GM19025 (cell line): Measurements from ENCODE around the gene LRRFIP1.
"Not testable (repeated sequence)": the region's sequence is repeated elsewhere in the genome, so short reads cannot be mapped to it uniquely, and the experiment has no call there.

Source experiments
- ATAC-seq: cut with Tn5 transposase; IDR thresholded peaks from one replicate; pipeline ENCODE4 v1.9.1; 2021; ENCODE audit warnings: mild to moderate bottlenecking, low read depth, moderate library complexity; ENCODE audit not compliant: unreplicated experiment

LRRFIP1 gene

DNA sequence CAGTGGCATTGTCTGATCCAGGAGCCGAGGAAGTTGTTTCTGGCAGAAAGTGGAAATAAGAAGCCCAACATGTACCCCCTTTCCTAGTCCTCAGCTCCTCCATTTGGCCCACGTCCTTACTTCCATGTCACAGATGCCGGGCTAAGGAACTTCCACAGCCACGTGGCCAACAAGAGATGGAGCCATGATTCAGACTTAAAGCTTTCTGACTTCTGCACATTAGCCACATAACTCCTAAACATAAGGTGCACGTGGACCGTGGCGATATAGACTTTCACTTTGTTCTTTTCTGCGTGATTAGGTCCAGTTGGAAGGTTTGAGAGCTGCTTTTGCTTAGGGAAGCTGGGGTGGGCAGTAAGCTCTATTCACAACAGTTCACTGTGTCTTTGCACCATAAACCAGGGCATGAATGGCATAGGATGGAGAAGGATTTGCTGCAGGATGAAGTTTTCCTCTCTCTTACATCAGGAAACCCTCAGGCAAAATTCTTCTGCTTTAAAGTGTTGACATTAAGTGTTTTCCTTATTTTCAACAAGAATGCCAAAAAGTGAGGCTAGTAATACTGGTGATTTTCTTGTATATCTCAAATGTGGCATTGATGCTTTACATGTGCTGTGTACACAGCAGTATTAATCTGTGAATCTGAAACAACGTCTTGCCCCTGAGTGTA is 109.9 kb downstream of the LRRFIP1 start:
- ATAC-seq, result no peak

DNA sequence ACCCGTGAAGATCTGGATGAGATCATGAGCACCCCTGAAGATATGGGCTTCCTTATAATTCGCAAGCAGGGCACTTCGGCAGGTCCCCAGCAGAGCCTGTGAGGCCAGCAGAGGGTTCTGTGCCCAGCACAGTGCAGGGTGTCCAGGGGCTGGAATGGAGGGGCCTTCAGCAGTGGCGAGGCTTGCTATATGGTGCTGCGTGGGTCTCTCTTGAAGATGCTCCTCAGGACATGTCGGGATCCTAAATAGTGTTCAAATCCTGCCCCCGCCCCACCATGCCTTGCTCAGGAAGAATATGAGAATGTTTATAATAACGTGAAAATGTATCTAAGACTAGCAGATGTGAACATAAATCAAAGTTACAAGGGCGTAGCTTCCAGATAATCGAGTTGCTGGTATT is 110.9 kb downstream of the LRRFIP1 start:
- ATAC-seq, result no peak

DNA sequence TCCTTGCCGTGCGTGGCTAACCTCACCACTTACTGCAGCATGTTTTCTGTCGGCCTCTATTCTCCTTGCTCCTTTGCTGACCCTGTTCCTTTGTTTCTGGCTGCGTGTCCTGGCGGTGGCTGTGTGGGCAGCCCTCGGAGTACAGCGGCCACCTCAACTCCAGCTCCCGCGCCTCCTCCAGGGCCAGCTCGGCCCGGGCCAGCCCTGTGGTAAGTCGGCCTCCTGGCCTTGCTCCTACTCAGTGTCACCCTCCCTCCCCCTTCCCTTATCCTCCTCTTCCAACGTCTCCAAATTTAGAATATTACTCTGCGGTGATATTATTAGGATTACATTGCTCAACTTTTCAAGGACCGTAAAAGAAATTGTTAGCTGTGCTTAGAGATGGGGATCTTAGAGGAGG is 111.7 kb downstream of the LRRFIP1 start:
- no peak for ATAC-seq

DNA sequence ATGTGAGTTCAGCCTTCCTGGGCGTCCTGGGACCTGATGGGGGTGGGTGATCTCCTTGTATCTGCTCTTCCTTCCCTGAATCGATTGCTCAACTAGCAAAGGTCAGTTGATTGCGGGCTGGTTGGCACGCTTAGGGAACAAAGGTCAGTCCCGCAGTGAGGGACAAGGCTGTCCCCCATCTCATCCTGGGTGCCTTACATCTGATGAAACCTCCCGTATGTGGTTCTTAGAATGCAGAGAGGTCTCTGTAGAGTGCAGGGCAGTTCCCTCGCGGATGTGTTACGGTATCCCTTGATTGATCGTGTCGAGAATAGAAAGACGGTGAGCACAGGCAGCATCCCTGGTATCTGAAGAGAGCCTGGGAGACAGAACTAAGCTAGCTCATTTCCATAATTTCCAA is 114.8 kb downstream of the LRRFIP1 start:
- ATAC-seq, result no peak

DNA sequence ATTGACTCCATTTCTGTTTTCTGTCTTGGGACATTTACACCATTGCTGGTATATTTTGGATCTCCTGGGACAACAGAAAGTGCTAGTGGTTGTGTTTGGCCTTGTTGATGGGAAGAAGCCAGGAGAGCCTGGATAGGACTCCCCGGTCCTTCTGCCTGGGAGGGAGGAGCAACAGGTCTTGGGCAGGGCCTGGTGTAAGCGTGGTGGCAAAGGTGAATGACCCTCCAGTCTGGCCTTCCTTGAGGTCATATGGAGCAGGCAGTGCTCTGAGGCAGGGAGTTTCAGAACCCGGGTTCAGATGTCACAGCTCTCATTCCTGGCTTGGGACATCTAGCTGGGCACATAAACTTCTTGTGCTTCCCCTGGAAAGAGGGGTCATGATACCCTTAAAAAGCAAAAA is 115.2 kb downstream of the LRRFIP1 start:
- ATAC-seq, result no peak

DNA sequence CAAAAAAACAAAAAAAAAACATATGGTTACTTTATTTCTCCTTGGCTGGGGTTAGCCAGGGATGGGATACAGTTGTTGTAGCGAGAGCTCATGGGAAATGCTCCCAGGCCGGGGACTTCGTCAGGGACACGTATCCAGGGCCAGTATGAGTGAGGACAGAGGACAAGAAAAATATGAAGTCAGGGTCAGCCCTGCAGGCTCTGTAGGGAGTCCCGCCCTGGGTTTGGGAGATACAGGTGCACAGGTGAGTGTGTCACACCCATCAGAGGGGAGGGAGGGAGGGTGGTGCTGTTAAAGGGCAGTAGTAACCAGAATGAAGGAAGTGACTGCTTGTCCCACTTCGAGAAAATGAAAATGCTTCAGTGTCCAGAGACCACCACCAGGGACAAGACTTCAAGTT is 115.6 kb downstream of the LRRFIP1 start:
- ATAC-seq, result no peak

DNA sequence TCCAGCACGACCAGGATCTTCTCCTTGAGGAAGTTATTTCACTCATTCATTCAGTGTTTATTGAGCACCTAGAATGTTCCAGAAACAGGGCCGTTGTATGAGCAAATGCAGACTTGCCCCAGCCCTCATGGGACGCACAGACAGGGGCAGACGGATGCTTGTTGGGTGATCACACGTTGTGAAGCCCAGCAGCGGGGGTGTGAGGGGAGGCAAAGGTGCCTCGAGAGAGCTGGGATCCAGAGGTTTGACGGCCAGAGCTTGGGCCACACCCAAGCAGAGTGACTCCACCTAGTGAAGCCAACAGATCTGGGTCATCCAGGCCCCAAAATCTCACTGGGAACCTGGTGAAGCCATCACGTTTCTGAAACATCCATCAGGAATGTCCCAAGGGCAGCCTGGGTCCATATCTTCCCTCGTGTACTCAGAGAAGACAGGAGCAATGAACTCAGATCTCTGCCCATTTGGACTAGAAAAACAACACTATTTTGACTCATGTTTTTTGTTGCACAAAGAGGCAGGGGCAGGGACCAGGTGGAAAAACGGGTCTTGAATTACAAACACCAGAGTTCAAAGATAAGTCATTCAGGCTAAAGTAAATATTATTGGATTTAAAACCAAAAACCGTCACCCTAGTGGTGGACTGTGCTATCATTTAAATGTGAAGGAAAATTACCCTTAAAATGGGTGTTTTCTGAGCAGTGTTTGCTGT is 116.3 kb downstream of the LRRFIP1 start:
- no peak for ATAC-seq

DNA sequence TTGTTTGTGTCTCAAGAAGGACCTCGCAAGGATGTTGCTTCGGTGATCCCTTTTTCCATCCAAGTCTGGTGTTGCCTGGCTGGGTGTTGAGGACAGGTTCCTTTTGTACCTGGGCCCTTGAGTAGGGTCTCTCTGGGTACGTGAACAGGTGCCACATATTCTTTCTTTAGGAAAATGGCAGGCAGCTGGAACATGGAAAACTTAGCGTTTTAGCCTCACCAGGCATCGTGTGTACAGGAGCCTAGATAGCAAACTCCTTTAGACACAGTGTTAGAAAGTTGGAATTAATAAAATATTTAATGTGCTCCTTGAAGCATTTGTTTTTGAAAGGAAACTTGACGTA is 116.9 kb downstream of the LRRFIP1 start:
- no peak for ATAC-seq

DNA sequence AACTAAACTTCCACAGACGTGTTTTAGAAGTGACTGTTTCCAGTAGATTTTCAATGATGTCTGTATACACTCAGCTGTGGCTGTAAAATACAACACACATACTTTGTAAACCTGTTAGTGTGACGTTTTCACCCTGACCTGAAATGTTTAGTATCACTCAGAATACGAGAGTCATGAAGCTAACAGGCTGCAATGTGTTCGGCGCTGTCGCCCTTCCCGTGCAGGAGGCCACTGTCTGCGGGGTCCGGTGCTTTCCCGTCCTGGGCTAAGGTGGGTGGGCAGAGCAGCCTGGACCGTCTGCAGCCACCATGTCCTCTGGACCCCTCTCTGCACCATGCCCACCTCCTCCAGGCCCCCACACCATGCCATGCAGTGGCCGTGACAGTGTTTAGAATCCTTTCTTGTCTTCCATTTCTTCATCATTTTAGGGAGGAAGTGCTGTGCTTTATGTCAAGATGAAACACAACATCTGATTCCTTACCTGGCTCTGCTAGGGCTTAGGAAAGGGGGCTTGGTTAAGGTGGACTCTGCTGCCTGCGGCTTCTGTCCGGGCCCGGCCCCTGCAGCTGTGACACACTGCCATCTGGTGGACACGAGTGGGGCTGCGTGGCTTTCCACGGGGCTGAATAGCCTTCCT is 117.3 kb downstream of the LRRFIP1 start:
- ATAC-seq, result no peak

DNA sequence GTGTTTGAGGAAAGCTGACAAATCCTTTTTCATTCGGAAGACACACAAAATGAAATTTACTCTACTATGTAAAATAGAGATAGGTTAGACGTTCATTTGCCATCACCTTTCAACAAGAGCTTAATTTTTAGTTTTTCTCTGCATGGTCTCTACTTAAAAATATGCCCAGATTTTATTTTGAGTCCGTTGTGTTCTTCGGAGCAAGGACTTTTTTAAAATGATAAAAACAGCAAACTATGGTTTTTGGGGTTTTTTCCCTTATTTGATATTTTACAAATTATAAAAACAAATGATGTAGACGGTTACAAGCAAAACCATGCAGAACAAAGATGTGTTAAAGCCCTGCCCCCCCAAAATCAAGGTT is 117.8 kb downstream of the LRRFIP1 start:
- ATAC-seq, result no peak

DNA sequence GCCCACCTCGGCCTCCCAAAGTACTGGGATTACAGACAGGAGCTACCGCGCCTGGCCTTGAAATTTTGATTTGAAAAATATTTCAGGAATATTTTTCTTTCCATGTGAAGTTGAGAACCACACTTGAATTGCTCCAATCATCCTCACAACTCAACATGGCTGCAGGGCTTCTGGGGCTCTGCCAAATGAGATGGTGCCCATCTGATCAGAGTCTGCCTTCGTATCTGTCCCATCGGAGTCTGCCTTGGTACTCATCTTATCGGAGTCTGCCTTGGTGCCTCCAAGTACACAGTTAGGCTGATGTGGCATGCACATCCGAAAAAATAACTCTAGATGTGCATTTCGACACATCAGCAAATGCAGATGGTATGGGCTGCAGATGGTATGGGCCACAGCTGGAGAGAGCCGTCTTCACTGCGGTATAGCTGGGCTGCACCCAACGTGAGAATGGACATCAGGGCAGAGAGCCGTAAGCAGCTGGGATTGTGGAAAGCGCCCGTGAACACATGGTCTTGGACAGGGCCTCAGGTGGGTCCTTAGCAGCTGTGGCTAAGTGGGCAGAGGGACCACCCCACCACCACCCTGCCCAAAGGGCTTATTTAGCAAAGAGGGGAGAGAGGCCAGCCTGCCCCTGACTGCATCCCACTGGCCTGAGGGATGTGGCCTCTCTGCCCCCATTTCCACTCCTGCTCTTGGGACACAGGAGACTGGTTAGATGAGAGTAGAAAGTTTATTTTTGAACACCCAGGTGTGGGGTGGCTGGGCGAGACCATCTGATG is 119.1 kb downstream of the LRRFIP1 start:
- ATAC-seq, result no peak

DNA sequence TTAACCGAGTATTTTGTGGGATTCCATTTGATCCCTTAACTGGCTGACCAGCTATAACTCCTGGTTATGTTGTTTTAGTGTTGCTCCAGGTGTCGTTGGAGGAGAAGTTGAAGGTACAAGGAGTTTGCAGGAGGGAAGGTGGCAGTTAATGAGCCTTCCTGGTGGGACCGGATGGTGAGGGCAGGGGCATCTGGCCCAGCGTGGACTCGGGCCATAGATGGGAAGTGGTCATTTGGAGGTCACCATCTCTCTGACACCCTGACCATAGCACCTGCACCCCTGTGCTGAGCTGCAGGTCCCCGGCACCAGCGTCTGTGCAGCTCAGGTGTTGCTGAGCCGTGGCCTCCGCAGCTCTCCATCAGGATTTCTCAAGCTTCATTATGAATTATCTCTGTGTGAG is 119.8 kb downstream of the LRRFIP1 start:
- no peak for ATAC-seq

DNA sequence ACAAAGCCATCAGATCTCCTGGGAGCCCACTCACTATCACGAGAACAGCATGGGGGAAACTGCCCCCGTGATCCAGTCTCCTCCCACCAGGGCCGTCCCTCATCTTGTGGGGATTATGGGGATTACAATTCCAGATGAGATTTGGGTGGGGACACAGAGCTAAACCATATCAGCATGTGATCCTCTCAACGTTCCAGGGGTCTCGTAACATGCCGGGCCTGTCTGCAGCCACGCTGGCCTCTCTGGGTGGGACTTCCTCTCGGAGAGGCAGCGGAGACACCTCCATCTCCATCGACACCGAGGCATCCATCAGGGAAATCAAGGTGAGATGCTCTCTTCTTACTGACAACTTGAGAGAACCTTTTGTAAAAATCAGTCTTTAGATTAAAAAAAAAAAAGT is 121.6 kb downstream of the LRRFIP1 start:
- no peak for ATAC-seq

DNA sequence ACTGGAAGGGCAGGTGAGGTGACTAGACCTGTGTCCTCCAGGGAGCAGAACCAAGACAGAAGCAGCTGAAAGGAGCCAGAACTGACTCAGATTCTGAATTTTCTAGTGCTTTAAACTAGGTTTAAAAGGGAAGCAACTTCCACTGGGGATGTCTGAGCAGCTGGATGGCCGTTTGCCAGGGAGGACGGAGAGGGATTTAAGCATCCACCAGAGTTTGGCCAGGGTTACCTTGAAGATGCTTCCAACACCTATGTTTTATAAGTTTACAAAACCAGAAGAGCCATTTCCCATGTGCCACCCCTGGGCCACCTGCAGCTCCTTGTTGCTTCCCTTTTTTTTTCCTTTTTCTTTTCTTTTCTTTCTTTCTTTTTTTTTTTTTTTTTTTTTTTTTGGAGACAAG is 122.6 kb downstream of the LRRFIP1 start:
- no peak for ATAC-seq

DNA sequence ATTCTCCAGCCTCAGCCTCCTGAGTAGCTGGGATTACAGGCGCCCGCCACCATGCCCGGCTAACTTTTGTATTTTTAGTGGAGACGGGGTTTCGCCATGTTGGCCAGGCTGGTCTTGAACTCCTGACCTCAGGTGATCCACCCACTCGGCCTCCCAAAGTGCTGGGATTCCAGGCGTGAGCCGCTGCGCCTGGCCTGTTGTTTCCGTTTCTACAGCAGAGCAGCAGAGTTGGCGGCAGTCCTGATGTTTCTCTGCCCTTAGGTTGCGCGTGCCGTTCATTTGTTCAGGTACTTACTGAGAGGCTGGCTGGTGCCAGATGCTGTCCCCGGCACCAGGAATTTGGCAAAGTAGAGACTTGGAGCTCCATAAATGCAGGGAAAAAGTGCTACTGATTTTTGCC is 123.1 kb downstream of the LRRFIP1 start:
- not testable (repeated sequence) for ATAC-seq

DNA sequence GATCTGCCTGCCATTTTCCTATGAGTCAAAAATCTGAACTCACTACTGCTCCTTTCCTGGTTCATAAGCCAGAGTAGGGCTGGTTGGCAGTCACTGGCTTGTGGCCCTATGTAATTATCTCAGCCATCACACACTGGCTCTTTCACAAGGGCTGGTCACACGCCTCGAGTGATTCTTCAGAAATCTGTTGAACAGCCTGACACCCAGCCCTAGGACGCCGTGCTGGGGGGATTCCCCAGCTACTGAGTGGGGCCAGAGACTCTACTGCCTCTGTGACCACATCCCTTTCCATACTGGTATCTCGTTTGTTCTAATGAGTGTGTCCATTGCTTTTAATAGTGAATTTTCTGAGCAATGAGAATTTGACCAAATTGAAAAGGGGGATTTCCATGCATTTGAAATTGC is 125.4 kb downstream of the LRRFIP1 start:
- ATAC-seq, result peak; percentile 98

DNA sequence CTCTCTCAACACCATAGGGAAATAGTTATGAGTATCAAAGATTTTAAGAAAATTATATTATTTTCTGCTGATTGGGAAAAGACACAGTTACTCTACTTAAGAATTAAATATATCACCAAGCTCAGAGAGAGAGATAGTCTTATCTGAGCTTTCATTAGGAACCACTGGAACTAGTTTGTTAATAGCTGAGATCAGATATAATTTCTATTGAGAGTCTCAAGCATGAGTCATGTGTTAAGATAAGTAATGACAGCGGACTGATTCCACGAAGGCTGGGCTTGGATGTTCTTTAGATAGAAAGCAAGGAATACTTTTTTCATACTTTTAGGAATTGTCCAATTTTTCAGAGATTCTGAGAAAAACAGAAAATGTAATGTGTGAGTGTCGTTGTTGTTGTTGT is 126.8 kb downstream of the LRRFIP1 start:
- ATAC-seq, result no peak

DNA sequence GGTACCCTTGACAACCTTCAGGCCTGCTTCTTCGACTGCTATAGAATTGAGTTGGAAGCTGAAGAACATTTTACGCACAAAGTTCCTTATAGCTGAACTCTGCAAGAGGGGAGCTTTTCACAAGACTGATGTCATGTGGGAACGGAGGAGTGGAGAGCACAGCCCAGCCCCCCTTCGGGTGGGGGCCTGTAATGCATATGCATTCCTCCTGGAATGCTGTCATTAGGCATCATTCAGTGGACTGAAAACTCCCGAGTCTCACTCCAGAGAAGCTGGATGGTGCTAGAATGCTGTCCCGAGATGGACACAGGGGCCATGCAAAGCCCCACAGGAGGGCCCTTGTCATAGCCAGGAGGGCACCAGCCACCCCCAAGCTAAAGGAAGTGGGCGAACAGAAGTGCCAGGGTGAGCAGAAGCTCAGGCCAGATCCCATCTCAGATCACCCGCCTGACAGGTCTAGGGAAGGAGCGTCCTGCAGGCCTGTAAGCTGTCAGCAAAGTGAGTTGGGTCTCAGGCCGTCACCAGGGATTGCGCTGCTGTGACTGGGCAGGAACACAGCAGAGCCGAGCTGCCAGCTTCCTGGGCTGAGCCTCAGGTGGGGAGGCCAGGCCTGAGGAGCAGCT is 127.3 kb downstream of the LRRFIP1 start:
- no peak for ATAC-seq

DNA sequence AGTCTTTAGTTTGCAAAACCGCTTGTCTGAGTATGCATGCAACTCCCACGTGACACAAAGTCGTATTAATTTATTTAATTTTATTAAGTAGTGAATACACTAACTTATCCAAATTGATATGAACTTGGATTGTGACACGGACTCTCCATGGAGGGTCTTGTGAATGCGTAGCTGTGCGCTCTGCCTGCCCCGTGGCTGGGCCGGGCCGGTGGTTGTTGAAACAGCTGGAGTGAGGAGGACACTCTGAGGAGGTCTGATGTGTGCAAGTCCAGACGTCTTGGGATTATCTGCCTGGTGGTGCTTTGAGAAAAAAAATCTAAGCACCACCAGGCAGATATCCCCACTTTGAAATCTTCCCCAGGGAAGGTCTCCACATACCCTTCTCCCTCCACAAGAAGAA is 130.2 kb downstream of the LRRFIP1 start:
- ATAC-seq, result no peak

DNA sequence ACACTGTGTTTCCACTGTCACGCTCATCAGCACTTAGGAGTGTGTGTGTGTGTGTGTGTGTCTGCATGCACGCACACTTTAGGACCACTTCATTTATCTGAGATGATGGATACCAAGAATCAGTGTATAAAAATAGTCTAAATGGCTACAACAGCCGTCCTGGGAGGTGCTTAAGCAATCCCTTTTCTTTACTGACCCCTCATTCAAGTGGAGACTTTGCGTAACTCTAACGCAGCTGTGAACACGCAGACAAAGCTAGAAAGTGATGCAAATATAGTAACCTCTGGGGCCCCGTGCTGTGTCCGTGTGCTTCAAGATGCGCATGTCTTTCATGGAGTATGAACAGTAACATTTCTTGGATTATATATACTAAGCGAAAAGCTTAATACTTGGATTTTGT is 130.8 kb downstream of the LRRFIP1 start:
- no peak for ATAC-seq

DNA sequence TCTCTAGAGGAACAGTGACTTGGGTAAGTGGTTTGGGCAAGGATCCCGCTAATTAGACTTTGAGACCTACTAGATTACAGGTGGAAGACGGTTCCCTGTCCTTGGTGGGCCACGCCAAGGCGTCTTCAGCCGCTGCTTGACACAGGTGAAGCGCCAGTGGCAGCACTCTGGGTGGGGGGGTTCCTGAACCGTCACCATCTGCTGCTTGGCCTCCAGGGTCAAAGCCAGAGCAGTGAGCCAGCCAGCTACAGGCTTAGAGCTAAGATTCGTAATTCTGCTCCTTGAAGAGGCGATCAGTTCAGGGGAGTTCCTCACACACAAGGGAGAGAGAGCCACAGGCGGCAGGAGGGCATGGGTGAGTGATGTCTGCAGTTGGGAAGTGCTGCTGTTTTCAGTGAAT is 131.8 kb downstream of the LRRFIP1 start:
- ATAC-seq, result no peak
